Cortex of kidney (tissue), 1 donor: ENCODE data around the gene ANKS1A.

ENCODE experiments used
- DNase-seq: peaks from one replicate; lab custom pipeline; 2025; lab: John Stamatoyannopoulos, UW

ANKS1A gene

GRCh38 chr6:35055891-35056290 lies 166.8 kb downstream of the ANKS1A start:
- DNase-seq, result no peak

GRCh38 chr6:35056952-35057351 lies 167.9 kb downstream of the ANKS1A start:
- no peak for DNase-seq

GRCh38 chr6:35057449-35058357 lies 168.6 kb downstream of the ANKS1A start:
- no peak for DNase-seq

GRCh38 chr6:35058358-35058675 lies 169.3 kb downstream of the ANKS1A start:
- DNase-seq, result no peak

- no peak for DNase-seq
Observed at GRCh38 chr6:35058865-35059522, 169.9 kb downstream of the ANKS1A start.

GRCh38 chr6:35059596-35060345 lies 170.7 kb downstream of the ANKS1A start:
- no peak for DNase-seq

GRCh38 chr6:35061102-35061615 lies 172.1 kb downstream of the ANKS1A start:
- no peak for DNase-seq

GRCh38 chr6:35061651-35062410 lies 172.8 kb downstream of the ANKS1A start:
- DNase-seq, result no peak

- no peak for DNase-seq
Observed at GRCh38 chr6:35062676-35063574, 173.9 kb downstream of the ANKS1A start.

GRCh38 chr6:35063701-35064280 lies 174.7 kb downstream of the ANKS1A start:
- DNase-seq, result no peak

- DNase-seq, result no peak
Observed at GRCh38 chr6:35064290-35064689, 175.2 kb downstream of the ANKS1A start.

GRCh38 chr6:35064757-35065440 lies 175.8 kb downstream of the ANKS1A start:
- DNase-seq, result no peak

GRCh38 chr6:35065441-35065800 lies 176.4 kb downstream of the ANKS1A start:
- no peak for DNase-seq

GRCh38 chr6:35065870-35066269 lies 176.8 kb downstream of the ANKS1A start:
- no peak for DNase-seq

GRCh38 chr6:35067234-35067633 lies 178.2 kb downstream of the ANKS1A start:
- DNase-seq, result no peak

- no peak for DNase-seq
Observed at GRCh38 chr6:35068206-35068605, 179.2 kb downstream of the ANKS1A start.

- no peak for DNase-seq
Observed at GRCh38 chr6:35068644-35069043, 179.6 kb downstream of the ANKS1A start.

- DNase-seq, result no peak
Observed at GRCh38 chr6:35069262-35069661, 180.2 kb downstream of the ANKS1A start.

- no peak for DNase-seq
Observed at GRCh38 chr6:35070111-35070510, 181.1 kb downstream of the ANKS1A start.
